HG02981 (cell line): Measurements from ENCODE around the gene SLC25A42.
"Not testable (repeated sequence)": the region's sequence is repeated elsewhere in the genome, so short reads cannot be mapped to it uniquely, and the experiment has no call there.

Experiments
- ATAC-seq: cut with Tn5 transposase; IDR thresholded peaks from one replicate; pipeline ENCODE4 v1.9.1; 2021; ENCODE audit warnings: mild to moderate bottlenecking, moderate library complexity; ENCODE audit not compliant: unreplicated experiment

SLC25A42 gene

GRCh38 chr19:19063183-19064097 lies at the start of gene SLC25A42:
Gene SLC25A42, plus strand, starts transcription at chr19:19063994. Its CDS starts 32,131 bp downstream, at chr19:19096125.
- ATAC-seq, result peak; percentile 91

GRCh38 chr19:19021115-19021514 lies 42.7 kb upstream of the SLC25A42 start:
- ATAC-seq, result no peak

GRCh38 chr19:19022380-19022961 lies 41.3 kb upstream of the SLC25A42 start:
- ATAC-seq, result no peak

GRCh38 chr19:19023376-19023775 lies 40.4 kb upstream of the SLC25A42 start:
- not testable (repeated sequence) for ATAC-seq

GRCh38 chr19:19025861-19026260 lies 37.9 kb upstream of the SLC25A42 start:
- ATAC-seq, result no peak

- no peak for ATAC-seq
Measured at GRCh38 chr19:19026299-19026971, 37.4 kb upstream of the SLC25A42 start.

- ATAC-seq, result no peak
Measured at GRCh38 chr19:19027228-19027627, 36.6 kb upstream of the SLC25A42 start.

GRCh38 chr19:19028526-19028925 lies 35.3 kb upstream of the SLC25A42 start:
- no peak for ATAC-seq

- ATAC-seq, result no peak
Measured at GRCh38 chr19:19031891-19032290, 31.9 kb upstream of the SLC25A42 start.

GRCh38 chr19:19032420-19033175 lies 31.2 kb upstream of the SLC25A42 start:
- ATAC-seq, result peak; percentile 4

GRCh38 chr19:19033176-19033425 lies 30.7 kb upstream of the SLC25A42 start:
- no peak for ATAC-seq

GRCh38 chr19:19033426-19034203 lies 30.2 kb upstream of the SLC25A42 start, which contains the start of the genes ARMC6 and SUGP2:
Gene ARMC6, plus strand, starts transcription at chr19:19033603. Its CDS starts 607 bp downstream, at chr19:19034210.
Gene SUGP2, minus strand, starts transcription at chr19:19033517. Its CDS starts 2,446 bp downstream, at chr19:19031071.
- peak; percentile 66 for ATAC-seq

GRCh38 chr19:19034204-19034624 lies 29.6 kb upstream of the SLC25A42 start:
- peak; percentile 35 for ATAC-seq

GRCh38 chr19:19039901-19040300 lies 23.9 kb upstream of the SLC25A42 start:
- no peak for ATAC-seq

GRCh38 chr19:19040417-19040816 lies 23.4 kb upstream of the SLC25A42 start:
- ATAC-seq, result no peak

- no peak for ATAC-seq
Measured at GRCh38 chr19:19042732-19043280, 21.0 kb upstream of the SLC25A42 start.

- no peak for ATAC-seq
Measured at GRCh38 chr19:19043481-19043880, 20.3 kb upstream of the SLC25A42 start.

- no peak for ATAC-seq
Measured at GRCh38 chr19:19043881-19044280, 19.9 kb upstream of the SLC25A42 start.

GRCh38 chr19:19049406-19049805 lies 14.4 kb upstream of the SLC25A42 start:
- no peak for ATAC-seq

GRCh38 chr19:19050104-19050503 lies 13.7 kb upstream of the SLC25A42 start:
- ATAC-seq, result no peak
